ENCODE results near the gene PPP6R2.
"Not testable (repeated sequence)": the region's sequence is repeated elsewhere in the genome, so short reads cannot be mapped to it uniquely, and the experiment has no call there.

DNA sequence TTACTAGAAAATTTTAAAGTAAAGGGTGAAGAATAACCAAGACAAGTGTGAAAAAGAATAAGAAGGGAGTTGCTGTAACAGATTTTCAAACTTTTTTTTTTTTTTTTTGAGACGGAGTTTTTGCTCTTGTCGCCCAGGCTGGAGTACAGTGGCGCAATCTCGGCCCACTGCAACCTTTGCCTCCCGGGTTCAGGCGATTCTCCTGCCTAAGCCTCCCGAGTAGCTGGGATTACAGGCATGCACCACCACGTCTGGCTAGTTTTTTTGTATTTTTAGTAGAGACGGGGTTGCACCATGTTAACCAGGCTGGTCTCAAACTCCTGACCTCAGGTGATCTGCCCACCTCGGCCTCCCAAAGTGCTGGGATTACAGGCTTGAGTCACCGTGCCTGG lies 20.7 kb downstream of the PPP6R2 start:
- not testable (repeated sequence) for TF ChIP-seq CTCF, POLR2A (IDR thresholded peaks at IDR 0.05)
